ENCODE measurements around the gene MUC5B. TPM values are rescaled to one million over a fixed set of nuclear protein-coding genes. Genes with fewer than 3 reads are reported as not detected.

Gene MUC5B
- total and polyA plus RNA-seq, 2 donors (not counting 1 experiment from before 2014, with no cell fraction given), result not detected

- Histone ChIP-seq H4K20me1 (ENCODE audit: control insufficient read depth, insufficient read depth, low read length, poor library complexity, severe bottlenecking) (no peaks in the 10 kb centered on the region), H3K36me3 (replicated peaks in 1 of 2; ENCODE audit: control extremely low read depth in 1 of 2, control insufficient read depth in 1 of 2, extremely low read depth in 1 of 2, insufficient read depth in 2 of 2, low read length in 1 of 2) (no peaks in the 10 kb centered on the region), H2AFZ (ENCODE audit: insufficient read depth, low read depth, low read length, poor library complexity, severe bottlenecking) (no peak overlapping the region), H3K79me2 (ENCODE audit: control insufficient read depth, insufficient read depth, low read length) (no peaks in the 10 kb centered on the region), H3K4me1 (ENCODE audit: control insufficient read depth in 2 of 2, insufficient read depth in 2 of 2, low read length in 2 of 2) (no peaks in the 10 kb centered on the region), H3K9ac (ENCODE audit: low read length) (no peak overlapping the region), H3K4me2 (replicated peaks; ENCODE audit: low read depth, low read length, poor library complexity, severe bottlenecking) (no peak overlapping the region), H3K27ac (ENCODE audit: low read length in 2 of 2) (no peak overlapping the region), H3K4me3 (ENCODE audit: control extremely low read depth in 1 of 5, extremely low read depth in 1 of 5, insufficient read depth in 1 of 5, low read depth in 2 of 5, low read length in 4 of 5) (no peak overlapping the region), H3K9me3 (ENCODE audit: control extremely low read depth in 1 of 3, control insufficient read depth in 2 of 3, insufficient read depth in 1 of 3, low read length in 2 of 3) (peaks cover 0 to 23% (median 18%) of the 10 kb centered on the region in 3 donors), H3K27me3 (replicated peaks in 1 of 4; ENCODE audit: control extremely low read depth in 1 of 4, control insufficient read depth in 3 of 4, insufficient read depth in 4 of 4, low read length in 3 of 4) (peaks cover 0 to 3% (median 0%) of the 10 kb centered on the region in 4 experiments)
- H3K27ac Mint-ChIP-seq, result no peak overlapping the region
- no peaks in the 10 kb centered on the region for H3K4me1 Mint-ChIP-seq
- peaks cover 8% of the 10 kb centered on the region for H3K27me3 Mint-ChIP-seq
- CTCF ChIA-PET, result no interaction called here
- peaks cover 14% of the 10 kb centered on the region for H3K9me3 Mint-ChIP-seq (ENCODE audit: insufficient read depth)
- POLR2A ChIA-PET, result no interaction called here
- DNase-seq, result no peak
- no peak for ATAC-seq (ENCODE audit: low read depth)
- intact Hi-C loops (cut with micrococcal nuclease), result no loop called here
- 93% methylated on average over 39 of the region's 39 CpGs for WGBS (ENCODE audit: insufficient coverage)
- H3K4me3 Mint-ChIP-seq, result no peak overlapping the region
- TF ChIP-seq EZH2 (IDR thresholded peaks at IDR 0.05; ENCODE audit: borderline replicate concordance, insufficient read depth, low read depth, low read length, poor library complexity, severe bottlenecking) (no peak), CTCF (IDR thresholded peaks at IDR 0.05) (no peak)
Measured at GRCh38 chr11:1208394-1209261, 14.2 kb upstream of the MUC5B start.

GRCh38 chr11:1209371-1210057 is 13.4 kb upstream of the MUC5B start:
- intact Hi-C loops (cut with micrococcal nuclease), result no loop called here
- H3K27me3 ChIP-seq (replicated peaks in 1 of 4; ENCODE audit: control extremely low read depth in 1 of 4, control insufficient read depth in 3 of 4, insufficient read depth in 4 of 4, low read length in 3 of 4), result no peaks in the 10 kb centered on the region

More at GRCh38 chr11:1209371-1210057, 13.4 kb upstream of the MUC5B start:
- POLR2A ChIA-PET, result no interaction called here
- H3K79me2 ChIP-seq (ENCODE audit: control insufficient read depth, insufficient read depth, low read length), result no peaks in the 10 kb centered on the region
- H3K4me1 ChIP-seq (ENCODE audit: control insufficient read depth in 2 of 2, insufficient read depth in 2 of 2, low read length in 2 of 2), result no peaks in the 10 kb centered on the region
- peaks cover 0 to 23% (median 18%) of the 10 kb centered on the region in 3 donors for H3K9me3 ChIP-seq (ENCODE audit: control extremely low read depth in 1 of 3, control insufficient read depth in 2 of 3, insufficient read depth in 1 of 3, low read length in 2 of 3)
- TF ChIP-seq EZH2 (IDR thresholded peaks at IDR 0.05; ENCODE audit: borderline replicate concordance, insufficient read depth, low read depth, low read length, poor library complexity, severe bottlenecking) (no peak), CTCF (IDR thresholded peaks at IDR 0.05) (no peak)
- peaks cover 18% of the 10 kb centered on the region for H3K9me3 Mint-ChIP-seq (ENCODE audit: insufficient read depth)
- H3K27ac ChIP-seq (ENCODE audit: low read length in 2 of 2), result no peak overlapping the region
- H3K4me1 Mint-ChIP-seq, result no peaks in the 10 kb centered on the region
- H3K4me3 ChIP-seq (ENCODE audit: control extremely low read depth in 1 of 5, extremely low read depth in 1 of 5, insufficient read depth in 1 of 5, low read depth in 2 of 5, low read length in 4 of 5), result no peak overlapping the region
- no peak overlapping the region for H3K27ac Mint-ChIP-seq
- peaks cover 8% of the 10 kb centered on the region for H3K27me3 Mint-ChIP-seq
- H4K20me1 ChIP-seq (ENCODE audit: control insufficient read depth, insufficient read depth, low read length, poor library complexity, severe bottlenecking), result no peaks in the 10 kb centered on the region
- 89% methylated on average over 16 of the region's 17 CpGs for WGBS (ENCODE audit: insufficient coverage)
- CTCF ChIA-PET, result interaction anchor here (1.3 kb wide), 1 partner anchor 365 kb away, joined by 4 read pairs; no protein-coding TSS in a partner anchor
- no peak overlapping the region for H2AFZ ChIP-seq (ENCODE audit: insufficient read depth, low read depth, low read length, poor library complexity, severe bottlenecking)
- H3K36me3 ChIP-seq (replicated peaks in 1 of 2; ENCODE audit: control extremely low read depth in 1 of 2, control insufficient read depth in 1 of 2, extremely low read depth in 1 of 2, insufficient read depth in 2 of 2, low read length in 1 of 2), result no peaks in the 10 kb centered on the region
- H3K4me3 Mint-ChIP-seq, result no peak overlapping the region
- ATAC-seq (ENCODE audit: low read depth) (no peak), DNase-seq (no peak)
- H3K4me2 ChIP-seq (replicated peaks; ENCODE audit: low read depth, low read length, poor library complexity, severe bottlenecking), result no peak overlapping the region
- H3K9ac ChIP-seq (ENCODE audit: low read length), result no peak overlapping the region

Data from B cell (primary cell).